ENCODE data around the gene ERG.

The ERG gene

DNA sequence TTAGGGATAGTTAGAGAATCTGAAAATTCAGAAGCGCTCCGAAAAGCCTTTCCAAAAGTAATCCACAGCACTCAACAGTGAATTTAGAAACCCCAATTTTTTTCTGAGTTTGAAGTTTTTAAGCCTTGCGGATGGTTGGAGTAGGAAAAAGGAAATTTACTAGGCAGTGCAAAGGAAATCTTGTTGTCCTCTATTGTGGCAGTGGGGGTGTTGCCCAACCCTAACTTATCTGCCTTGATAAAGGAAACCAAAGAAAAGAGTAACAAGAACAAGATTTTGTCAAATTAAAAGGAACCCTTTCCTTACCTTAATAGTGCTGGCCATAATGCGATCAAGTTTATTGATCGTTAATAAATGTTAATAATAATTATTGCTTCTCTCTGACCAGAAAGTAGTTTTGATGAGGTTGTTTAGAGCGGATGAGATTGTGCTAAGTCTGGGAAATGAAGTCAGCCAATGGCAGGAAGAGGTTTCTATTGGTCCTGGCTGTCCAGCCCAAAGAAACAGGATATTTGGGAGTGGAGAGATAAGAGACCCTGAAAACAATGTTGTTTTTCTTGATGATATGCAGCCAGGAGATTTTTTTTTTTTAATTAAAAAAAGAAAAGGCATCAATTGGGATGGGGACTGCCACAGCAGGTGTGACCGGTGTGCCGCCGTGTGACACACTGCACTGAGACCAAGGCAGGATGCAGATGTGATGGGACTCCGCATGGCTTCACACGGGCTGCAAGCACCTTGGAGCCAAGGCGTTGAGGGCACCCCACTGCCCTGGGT, at the start of gene ERG:
TSS of gene ERG (minus strand) at position 421 of the 777 bp plus-strand sequence. CDS start at position 324, 97 bp downstream.
- H2AFZ ChIP-seq (ENCODE audit: low read length), result no peak within 1 kb of the TSS

DNA sequence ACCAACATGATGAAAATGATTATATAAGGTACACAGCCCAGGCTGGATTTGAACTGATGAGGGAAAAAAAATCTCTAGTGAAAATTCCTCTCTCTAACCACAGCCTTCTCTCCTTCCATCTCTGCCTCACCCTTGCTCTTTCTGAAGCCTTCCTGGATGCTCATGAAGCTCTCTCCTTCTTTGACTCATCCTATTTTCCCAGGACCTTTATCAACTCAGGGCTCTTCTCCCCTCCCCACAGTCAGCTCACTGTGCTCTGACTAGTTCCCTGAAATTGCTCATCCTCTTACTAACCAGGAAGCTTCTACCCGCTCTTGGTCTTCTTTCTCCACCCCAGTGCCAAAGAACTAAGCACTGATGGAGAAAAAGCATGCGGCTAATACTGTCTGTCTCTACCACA, 46.4 kb upstream of the ERG start:
- no peaks in the 10 kb centered on the region for H3K36me3 ChIP-seq (ENCODE audit: insufficient read depth, low read length)
- no peak overlapping the region for H2AFZ ChIP-seq (ENCODE audit: low read length)
- no peaks in the 10 kb centered on the region for H3K9me2 ChIP-seq (replicated peaks; ENCODE audit: low read depth, low read length)
- H3K4me2 ChIP-seq (ENCODE audit: low read depth, low read length, poor library complexity, severe bottlenecking), result no peak overlapping the region
- no peaks in the 10 kb centered on the region for H3K4me1 ChIP-seq (ENCODE audit: insufficient read depth, low read length, poor library complexity, severe bottlenecking)
- no peaks in the 10 kb centered on the region for H3K79me2 ChIP-seq (ENCODE audit: insufficient read depth, low read length)
- no peaks in the 10 kb centered on the region for H3K9me3 ChIP-seq (ENCODE audit: insufficient read depth, low read depth, low read length)
- TF ChIP-seq, protein P1, sequence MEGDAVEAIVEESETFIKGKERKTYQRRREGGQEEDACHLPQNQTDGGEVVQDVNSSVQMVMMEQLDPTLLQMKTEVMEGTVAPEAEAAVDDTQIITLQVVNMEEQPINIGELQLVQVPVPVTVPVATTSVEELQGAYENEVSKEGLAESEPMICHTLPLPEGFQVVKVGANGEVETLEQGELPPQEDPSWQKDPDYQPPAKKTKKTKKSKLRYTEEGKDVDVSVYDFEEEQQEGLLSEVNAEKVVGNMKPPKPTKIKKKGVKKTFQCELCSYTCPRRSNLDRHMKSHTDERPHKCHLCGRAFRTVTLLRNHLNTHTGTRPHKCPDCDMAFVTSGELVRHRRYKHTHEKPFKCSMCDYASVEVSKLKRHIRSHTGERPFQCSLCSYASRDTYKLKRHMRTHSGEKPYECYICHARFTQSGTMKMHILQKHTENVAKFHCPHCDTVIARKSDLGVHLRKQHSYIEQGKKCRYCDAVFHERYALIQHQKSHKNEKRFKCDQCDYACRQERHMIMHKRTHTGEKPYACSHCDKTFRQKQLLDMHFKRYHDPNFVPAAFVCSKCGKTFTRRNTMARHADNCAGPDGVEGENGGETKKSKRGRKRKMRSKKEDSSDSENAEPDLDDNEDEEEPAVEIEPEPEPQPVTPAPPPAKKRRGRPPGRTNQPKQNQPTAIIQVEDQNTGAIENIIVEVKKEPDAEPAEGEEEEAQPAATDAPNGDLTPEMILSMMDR (conservative IDR thresholded peaks at IDR 0.05; ENCODE audit: low read length), result no peak
- TF ChIP-seq EZH2phosphoT487 (IDR thresholded peaks at IDR 0.05; ENCODE audit: borderline replicate concordance), result no peak
- no peaks in the 10 kb centered on the region for H3K27me3 ChIP-seq (ENCODE audit: insufficient read depth, low read length, poor library complexity, severe bottlenecking)
- no peak overlapping the region for H3K4me3 ChIP-seq (ENCODE audit: low read length, poor library complexity, severe bottlenecking)
- no peak overlapping the region for H3K9ac ChIP-seq (ENCODE audit: low read depth, low read length, poor library complexity, severe bottlenecking)
- H3F3A ChIP-seq (ENCODE audit: low read depth), result no peaks in the 10 kb centered on the region
- H4K20me1 ChIP-seq (ENCODE audit: insufficient read depth, low read length, poor library complexity, severe bottlenecking), result no peaks in the 10 kb centered on the region

More for the DNA sequence above, at the start of gene ERG:
- Histone ChIP-seq H3K4me2 (ENCODE audit: low read depth, low read length, poor library complexity, severe bottlenecking) (peak within 1 kb of the TSS; percentile 91), H4K20me1 (ENCODE audit: insufficient read depth, low read length, poor library complexity, severe bottlenecking) (no peaks in the 10 kb centered on the region), H3K4me3 (ENCODE audit: low read length, poor library complexity, severe bottlenecking) (peak within 1 kb of the TSS; percentile 96), H3K4me1 (ENCODE audit: insufficient read depth, low read length, poor library complexity, severe bottlenecking) (peaks cover 46% of the 10 kb centered on the region), H3K79me2 (ENCODE audit: insufficient read depth, low read length) (peaks cover 82% of the 10 kb centered on the region), H3K36me3 (ENCODE audit: insufficient read depth, low read length) (peaks cover 7% of the 10 kb centered on the region), H3F3A (ENCODE audit: low read depth) (peaks cover 7% of the 10 kb centered on the region), H3K9me2 (replicated peaks; ENCODE audit: low read depth, low read length) (no peaks in the 10 kb centered on the region), H3K9me3 (ENCODE audit: insufficient read depth, low read depth, low read length) (no peaks in the 10 kb centered on the region), H3K9ac (ENCODE audit: low read depth, low read length, poor library complexity, severe bottlenecking) (peak within 1 kb of the TSS; percentile 100), H3K27me3 (ENCODE audit: insufficient read depth, low read length, poor library complexity, severe bottlenecking) (peaks cover 7% of the 10 kb centered on the region)
- TF ChIP-seq, protein P1 (conservative IDR thresholded peaks at IDR 0.05; ENCODE audit: low read length), result no peak
- no peak for TF ChIP-seq EZH2phosphoT487 (IDR thresholded peaks at IDR 0.05; ENCODE audit: borderline replicate concordance)

GRCh38 chr21:38542263-38542662, 44.0 kb upstream of the ERG start:
- Histone ChIP-seq H3K36me3 (ENCODE audit: insufficient read depth, low read length) (no peaks in the 10 kb centered on the region), H3K9me2 (replicated peaks; ENCODE audit: low read depth, low read length) (no peaks in the 10 kb centered on the region), H3K27me3 (ENCODE audit: insufficient read depth, low read length, poor library complexity, severe bottlenecking) (no peaks in the 10 kb centered on the region), H2AFZ (ENCODE audit: low read length) (no peak overlapping the region), H3F3A (ENCODE audit: low read depth) (no peaks in the 10 kb centered on the region), H3K4me2 (ENCODE audit: low read depth, low read length, poor library complexity, severe bottlenecking) (no peak overlapping the region), H3K4me3 (ENCODE audit: low read length, poor library complexity, severe bottlenecking) (no peak overlapping the region), H3K9me3 (ENCODE audit: insufficient read depth, low read depth, low read length) (no peaks in the 10 kb centered on the region), H3K79me2 (ENCODE audit: insufficient read depth, low read length) (no peaks in the 10 kb centered on the region), H3K4me1 (ENCODE audit: insufficient read depth, low read length, poor library complexity, severe bottlenecking) (no peaks in the 10 kb centered on the region), H3K9ac (ENCODE audit: low read depth, low read length, poor library complexity, severe bottlenecking) (no peak overlapping the region), H4K20me1 (ENCODE audit: insufficient read depth, low read length, poor library complexity, severe bottlenecking) (no peaks in the 10 kb centered on the region)
- TF ChIP-seq EZH2phosphoT487 (IDR thresholded peaks at IDR 0.05; ENCODE audit: borderline replicate concordance), result no peak
- TF ChIP-seq, protein P1 (conservative IDR thresholded peaks at IDR 0.05; ENCODE audit: low read length), result no peak
